22Rv1 (cell line): Measurements from ENCODE around the gene NEK10.
"Not testable (repeated sequence)": the region's sequence is repeated elsewhere in the genome, so short reads cannot be mapped to it uniquely, and the experiment has no call there.

Experiments
- H3K27ac ChIP-seq: fragments of 450-650 bp; 2 replicates; pipeline ENCODE4 v1.5.1; 2017
- ZFX ChIP-seq: fragments of 450-650 bp; IDR thresholded peaks from 2 replicates; pipeline ENCODE4 v1.6.1; 2017; ENCODE audit warnings: antibody characterized with exemption, borderline replicate concordance
- TF ChIP-seq, protein P1 (sequence below): fragments of 450-650 bp; IDR thresholded peaks from 2 replicates; pipeline ENCODE4 v1.5.1; 2017; ENCODE audit warnings: mild to moderate bottlenecking

The NEK10 gene

DNA sequence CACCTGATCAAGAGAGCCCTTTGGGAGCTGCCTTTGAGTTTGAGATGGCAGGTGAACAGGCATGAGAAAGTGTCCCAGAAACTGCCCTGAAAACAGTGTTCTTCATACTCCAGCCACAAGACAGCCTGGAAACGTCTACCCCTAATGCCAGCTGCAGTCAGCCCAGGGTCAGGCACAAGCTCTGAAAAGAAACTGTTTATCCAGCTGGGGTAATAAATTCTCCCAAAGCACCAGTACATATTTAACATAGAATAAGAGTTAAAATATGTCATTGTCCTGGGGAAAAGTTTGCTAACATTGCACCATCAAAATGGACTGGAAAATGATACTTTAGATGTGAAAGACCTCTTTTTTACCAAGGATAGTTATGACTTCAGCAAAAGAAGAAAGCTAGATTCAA is 66.3 kb downstream of the NEK10 start:
- no peak overlapping the region for H3K27ac ChIP-seq
- TF ChIP-seq ZFX, result no peak
- TF ChIP-seq, protein P1, sequence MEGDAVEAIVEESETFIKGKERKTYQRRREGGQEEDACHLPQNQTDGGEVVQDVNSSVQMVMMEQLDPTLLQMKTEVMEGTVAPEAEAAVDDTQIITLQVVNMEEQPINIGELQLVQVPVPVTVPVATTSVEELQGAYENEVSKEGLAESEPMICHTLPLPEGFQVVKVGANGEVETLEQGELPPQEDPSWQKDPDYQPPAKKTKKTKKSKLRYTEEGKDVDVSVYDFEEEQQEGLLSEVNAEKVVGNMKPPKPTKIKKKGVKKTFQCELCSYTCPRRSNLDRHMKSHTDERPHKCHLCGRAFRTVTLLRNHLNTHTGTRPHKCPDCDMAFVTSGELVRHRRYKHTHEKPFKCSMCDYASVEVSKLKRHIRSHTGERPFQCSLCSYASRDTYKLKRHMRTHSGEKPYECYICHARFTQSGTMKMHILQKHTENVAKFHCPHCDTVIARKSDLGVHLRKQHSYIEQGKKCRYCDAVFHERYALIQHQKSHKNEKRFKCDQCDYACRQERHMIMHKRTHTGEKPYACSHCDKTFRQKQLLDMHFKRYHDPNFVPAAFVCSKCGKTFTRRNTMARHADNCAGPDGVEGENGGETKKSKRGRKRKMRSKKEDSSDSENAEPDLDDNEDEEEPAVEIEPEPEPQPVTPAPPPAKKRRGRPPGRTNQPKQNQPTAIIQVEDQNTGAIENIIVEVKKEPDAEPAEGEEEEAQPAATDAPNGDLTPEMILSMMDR, result no peak

DNA sequence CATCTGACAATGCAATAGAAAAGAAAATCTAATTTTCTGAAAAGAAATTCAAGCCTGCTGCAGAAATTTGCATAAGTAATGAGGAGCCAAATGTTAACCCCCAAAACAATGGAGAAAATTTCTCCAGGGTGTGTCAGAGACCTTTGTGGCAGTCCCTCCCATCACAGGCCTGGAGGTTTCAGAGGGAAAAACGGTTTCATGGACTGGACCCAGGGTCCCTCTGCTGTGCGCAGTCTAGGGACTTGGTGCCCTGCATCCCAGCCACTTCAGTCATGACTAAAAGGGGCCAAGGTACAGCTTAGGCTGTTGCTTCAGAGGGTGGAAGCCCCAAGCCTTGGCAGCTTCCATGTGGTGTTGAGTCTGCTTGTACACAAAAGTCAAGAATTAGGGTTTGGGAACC is 70.2 kb downstream of the NEK10 start:
- H3K27ac ChIP-seq, result not testable (repeated sequence)

DNA sequence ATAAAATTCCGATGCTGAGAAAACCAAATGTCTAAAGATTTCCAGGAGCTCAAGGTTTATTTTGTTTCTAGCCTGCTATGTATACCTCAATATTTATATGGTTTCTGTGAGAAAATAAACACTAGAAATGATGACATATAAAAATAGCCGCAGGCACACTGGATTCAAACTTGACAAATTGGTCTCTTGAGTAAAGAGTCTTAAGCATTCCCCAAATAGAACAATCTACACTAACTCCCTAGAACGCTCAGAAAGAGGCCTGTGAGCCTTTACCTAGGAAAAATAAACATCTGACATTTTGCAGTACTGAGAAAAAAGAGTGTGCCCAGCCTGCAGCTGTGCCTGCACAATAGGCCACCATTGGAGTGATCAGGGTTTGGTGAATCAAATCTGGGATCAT is 75.2 kb downstream of the NEK10 start:
- H3K27ac ChIP-seq, result peak overlapping the region; percentile 11
- TF ChIP-seq ZFX, result no peak
- TF ChIP-seq, protein P1, result no peak

DNA sequence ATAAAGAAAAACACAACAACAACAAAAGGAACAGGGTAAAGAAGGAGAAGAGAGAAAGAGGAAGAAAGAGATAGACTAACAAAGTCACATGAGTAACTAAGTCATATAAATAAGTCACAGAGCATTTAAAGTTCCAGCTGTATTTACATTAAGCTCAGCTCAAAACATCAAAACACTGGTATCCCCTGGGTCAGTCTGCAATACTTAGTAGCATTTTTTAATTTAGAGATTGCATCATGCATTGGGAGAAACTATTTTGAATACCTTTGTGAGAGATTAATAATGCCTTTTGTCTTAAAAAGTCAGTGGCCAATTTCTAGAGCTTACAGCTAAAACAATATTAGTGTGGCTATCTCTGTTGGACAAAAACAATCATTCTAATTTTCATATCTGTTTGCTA is 78.4 kb downstream of the NEK10 start:
- H3K27ac ChIP-seq, result no peak overlapping the region
- TF ChIP-seq, protein P1, result no peak
- no peak for TF ChIP-seq ZFX

DNA sequence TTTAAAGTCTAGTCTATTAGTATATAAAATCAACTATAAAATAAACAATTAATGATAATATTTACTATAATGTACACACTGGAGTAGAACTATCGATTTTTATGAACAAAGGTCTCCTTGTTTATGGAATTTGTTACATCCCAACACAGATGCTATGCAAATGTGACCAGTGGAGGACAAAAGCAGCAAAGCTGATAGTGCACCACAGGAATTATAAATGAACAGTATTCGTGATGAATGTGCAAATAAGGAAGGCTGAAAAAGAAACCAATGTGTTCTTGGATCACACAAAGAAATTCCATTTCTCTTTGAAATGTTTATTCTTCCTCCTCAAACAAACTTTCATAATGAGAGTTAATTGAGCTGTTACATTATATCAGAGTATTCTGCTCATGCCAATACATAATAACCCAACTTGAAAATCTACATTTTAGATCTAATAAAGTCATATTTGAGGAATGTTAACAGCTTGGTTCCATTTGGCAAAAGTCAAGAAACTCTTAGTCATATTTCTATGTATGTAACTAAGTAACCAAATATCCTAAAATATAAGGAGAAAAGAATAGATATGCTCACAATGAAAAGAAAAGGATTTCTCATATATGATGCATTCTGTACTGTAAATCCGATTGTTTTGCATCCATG is 79.3 kb downstream of the NEK10 start:
- TF ChIP-seq, protein P1, result no peak
- no peak for TF ChIP-seq ZFX
- peak overlapping the region; percentile 25; the same call in 1 of the 2 replicates for H3K27ac ChIP-seq

DNA sequence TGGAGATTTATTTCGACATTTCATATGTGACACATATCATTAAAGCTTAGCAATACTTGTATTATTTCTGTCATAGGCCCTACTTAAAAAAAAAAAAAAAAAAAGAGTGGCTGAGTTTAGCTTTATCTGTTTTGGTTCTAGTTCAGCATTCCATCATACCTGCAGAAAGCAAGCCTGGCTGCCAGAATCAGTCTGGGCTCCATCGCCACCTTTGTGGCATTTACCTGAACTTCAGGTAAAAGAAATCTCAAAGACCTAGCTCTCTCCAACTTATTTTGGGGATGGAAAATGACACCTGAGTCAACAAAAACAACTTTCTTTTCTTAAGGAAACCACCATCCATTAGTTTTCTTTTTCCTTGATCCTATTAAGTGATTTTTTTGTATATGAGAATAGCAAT is 82.1 kb downstream of the NEK10 start:
- TF ChIP-seq, protein P1, result no peak

DNA sequence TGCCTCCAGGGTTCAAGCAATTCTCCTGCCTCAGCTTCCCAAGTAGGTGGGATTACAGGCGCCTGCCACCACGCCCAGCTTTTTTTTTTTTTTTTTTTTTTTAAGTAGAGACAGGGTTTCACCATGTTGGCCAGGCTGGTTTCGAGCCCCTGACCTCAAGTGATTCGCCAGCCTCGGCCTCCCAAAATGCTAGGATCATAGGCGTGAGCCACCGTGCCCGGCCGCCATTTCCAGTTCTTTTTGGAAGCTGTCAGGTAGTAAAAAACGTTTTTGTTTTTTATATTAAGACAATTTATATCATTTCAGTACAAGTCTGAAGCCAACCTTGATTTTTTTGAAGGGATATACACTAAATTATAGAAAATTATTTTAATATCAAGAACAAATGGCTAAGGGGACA is 82.7 kb downstream of the NEK10 start:
- H3K27ac ChIP-seq, result not testable (repeated sequence)

More for the DNA sequence above, 82.1 kb downstream of the NEK10 start:
- no peak overlapping the region for H3K27ac ChIP-seq

DNA sequence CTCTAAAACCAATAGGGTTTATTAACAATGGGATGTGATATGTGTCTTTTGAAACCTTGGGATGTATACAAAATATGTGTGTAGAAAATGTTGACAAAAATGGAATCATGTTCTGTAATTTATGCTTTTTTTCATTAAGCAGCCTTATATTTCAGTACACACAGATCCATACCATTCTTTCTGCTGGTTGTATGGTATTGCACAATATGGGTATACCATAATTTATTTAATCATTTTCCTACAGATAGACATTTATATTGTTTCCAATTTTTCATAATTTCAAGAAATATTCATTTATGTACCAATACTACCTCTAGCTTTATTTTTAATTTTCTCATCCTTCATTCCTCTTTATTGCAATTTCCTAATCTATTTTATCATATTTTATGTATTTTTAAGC is 83.5 kb downstream of the NEK10 start:
- no peak for TF ChIP-seq ZFX
- TF ChIP-seq, protein P1, result no peak
- no peak overlapping the region for H3K27ac ChIP-seq
